SKM-1 (cell line): Measurements from ENCODE around the gene STOML3.

Experiments used
- DNase-seq: peaks from one replicate; lab custom pipeline; 2025; ENCODE audit not compliant: unreplicated experiment; lab: John Stamatoyannopoulos, UW

The STOML3 gene

GRCh38 chr13:38921081-38921480 lies 69.5 kb downstream of the STOML3 start:
- no peak for DNase-seq
